Measurements from ENCODE around the gene SLC7A10. TPM values are rescaled to one million over a fixed set of nuclear protein-coding genes. Genes with fewer than 3 reads are reported as not detected.

Gene SLC7A10
- total RNA-seq, 1 experiment from 2014 or later, result not detected

DNA sequence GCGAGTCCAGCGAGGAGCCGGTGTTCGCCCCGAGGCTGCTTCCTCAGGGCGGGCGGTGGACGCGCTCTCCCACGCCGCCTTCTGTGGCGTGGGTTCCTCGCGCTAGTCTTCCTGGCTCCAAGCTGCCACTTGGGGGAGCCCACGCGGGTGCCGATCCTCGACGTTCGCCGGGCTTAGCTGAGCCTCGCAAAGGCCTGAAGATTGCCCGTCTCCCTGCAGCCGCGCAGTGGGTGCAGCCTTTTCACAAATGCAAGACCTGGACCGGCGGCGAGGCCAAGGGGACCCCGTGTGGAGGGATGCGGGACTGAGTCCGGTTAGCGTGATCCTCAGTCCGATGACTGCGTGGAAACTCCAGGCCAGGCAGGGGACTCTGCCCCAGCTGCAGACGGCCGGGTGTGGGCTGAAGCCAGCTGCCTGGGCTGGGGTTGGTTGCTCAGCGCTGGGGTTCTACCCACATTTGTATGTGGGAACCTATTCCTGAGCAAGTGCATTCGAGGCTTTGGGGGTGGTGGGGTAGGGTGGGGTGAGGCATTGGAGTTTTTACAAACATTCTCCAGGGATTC is 48.2 kb downstream of the SLC7A10 start:
- no peak for DNase-seq (ENCODE audit: low read depth)

DNA sequence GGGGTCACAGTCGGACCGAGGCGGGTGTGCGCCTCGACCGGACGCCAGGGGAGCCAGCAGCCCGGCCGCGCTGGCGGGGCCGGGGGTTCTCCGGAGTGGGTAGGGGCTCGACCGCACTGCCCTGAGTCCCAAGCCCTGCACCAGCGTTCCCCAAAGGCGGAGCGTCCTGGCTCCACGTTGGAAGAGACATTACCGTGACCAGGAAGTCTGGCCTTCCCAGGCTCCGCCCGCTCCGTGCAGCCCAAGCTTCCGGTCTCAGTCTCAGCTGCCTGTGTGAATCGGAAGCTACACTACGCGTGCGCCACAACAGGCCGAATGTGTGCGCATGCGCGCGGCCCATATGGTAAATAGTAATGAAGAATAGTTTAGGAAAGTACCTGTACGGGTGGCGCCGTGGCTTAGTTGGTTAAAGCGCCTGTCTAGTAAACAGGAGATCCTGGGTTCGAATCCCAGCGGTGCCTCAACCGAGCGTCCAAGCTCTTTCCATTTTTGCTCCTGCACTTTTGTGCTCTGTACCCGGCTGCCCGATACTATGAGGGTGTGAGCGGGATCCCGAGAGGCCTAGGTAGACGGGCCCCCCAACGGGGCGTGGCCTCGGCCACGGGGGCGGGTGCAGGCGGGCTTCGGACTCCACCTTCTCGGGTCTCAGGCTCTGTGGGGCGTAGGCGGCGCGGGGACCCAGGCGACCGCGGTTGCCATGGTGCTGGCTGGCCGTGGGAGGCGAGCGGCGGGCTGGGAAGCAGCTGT is 48.8 kb downstream of the SLC7A10 start:
- DNase-seq (ENCODE audit: low read depth), result peak; percentile 98

DNA sequence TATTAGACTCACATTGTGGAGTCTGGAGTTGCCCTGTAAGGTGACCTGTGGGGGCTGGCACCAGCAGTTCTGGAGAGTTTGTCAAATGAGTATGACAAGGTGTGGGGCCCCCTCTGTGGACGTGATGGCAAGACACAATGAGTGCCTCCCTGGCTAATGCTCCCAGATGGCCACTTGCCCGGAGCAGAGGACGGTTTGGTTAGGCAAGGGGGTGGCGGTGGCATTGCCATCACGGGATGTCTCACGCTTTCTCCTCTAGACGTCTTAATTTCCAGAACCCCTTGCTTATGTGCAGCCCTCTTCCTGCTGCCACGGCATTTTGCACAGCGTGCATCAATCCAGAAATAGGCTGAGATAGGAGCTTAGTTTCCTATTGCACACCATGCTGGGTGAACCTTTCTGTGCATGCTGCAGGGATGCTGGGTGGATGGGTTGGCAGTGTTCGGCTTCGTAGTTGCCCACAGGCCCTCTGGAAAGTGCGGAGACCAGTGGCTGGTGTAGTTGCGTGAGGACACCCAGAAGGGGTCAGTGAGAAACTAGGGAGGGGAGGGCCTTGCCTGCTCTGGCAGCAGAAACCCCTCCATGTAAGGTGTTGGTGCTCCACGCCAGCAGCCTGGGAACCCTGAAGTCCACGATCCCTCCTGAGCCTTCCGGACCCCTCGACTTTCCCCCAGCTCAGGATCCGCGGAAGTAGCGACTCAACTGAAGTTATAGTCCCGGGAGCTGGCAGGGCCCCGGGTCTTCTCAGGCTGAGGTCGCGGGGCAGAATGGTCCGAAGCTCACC is 49.6 kb downstream of the SLC7A10 start:
- DNase-seq (ENCODE audit: low read depth), result peak; percentile 39

DNA sequence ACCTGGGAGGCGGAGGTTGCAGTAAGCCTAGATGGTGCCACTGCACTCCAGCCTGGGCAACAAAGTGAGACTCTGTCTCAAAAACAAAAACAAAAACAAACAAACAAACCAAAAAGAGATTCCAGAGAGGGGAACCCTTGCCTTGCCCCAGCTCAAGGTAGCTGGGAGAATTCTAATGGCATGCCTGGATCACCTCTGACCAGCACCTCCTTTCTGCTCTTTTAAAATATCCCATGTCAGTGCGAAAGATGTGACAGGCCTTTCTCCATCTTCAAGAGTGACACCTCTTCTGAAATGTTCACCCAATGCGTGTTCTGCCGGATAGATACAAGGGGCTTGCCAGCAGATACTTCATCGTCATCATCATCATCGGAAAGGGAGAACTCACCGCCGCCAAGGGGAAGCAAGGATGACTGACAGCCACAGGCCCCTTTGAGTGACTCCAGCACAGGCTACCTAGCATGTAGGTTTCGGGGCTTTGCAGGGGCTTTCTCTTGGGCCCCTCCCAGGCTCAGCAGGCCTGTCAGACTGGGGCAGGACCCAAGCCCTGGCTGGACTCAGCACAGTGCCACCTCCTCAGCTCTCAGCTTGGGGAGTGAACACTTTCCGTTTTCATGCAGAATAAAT is 50.4 kb downstream of the SLC7A10 start:
- DNase-seq (ENCODE audit: low read depth), result no peak

DNA sequence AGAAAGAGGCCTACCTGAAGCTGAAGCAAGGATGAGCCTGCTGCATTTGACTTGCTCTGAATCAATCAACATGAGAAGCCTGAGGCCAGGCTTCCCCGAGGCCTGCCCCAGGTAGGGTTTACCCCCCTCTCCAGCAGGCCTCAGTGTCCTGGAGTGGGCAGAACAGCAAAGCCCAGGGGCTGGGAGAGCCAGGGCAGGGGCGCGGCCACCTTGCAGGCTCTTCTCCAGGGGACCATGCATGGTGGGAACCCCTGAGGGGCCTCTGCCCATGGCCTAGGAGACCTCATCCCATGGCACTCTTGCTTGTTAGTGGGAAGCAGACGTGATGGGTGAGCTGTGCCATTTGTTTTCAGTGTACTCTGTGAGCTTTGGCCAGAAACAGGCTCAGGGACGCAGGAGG is 51.5 kb downstream of the SLC7A10 start:
- no peak for DNase-seq (ENCODE audit: low read depth)

DNA sequence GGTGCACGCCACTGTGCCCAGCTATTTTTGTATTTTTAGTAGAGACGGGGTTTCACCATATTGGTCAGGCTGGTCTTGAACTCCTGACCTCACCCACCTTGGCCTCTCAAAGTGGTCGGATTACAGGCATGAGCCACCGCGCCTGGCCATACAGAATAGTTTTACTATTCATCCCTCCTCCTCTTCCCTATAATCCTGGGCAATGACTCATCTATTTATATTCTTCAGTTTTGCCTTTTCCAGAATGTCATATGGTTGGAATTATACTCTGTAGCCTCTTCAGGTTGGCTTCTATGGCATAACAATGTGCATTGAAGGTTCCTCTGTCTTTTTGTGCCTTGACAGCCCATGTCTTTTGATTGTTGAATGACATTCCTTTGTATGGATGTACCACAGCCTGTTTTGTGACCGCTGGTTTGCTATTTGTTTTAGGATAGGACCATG is 53.7 kb downstream of the SLC7A10 start:
- DNase-seq (ENCODE audit: low read depth), result peak; percentile 77

DNA sequence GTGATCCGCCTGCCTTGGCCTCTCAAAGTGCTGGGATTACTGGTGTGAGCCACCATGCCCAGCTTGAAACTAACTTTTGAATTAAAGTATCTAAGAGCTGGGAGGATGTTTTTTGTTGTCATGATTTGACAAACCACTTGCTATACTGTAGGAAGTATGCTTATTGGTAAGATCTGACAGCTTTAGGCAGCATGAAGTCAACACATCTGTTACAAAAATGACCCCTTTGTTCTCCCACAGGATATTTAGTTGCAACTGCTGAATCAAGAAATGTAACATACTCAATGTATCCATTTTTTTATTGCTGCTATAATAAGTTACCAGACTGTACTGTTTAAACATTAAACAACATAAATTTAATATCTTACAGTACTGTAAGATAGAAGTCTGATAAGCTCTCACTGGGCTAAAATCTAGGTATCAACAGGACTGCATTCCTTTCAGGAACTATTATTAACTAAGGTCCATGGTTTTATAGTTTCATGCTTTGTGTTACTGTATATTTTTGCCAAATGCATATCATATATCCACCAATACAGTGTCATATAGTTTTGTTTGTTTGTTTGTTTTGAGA is 54.3 kb downstream of the SLC7A10 start:
- DNase-seq (ENCODE audit: low read depth), result no peak

DNA sequence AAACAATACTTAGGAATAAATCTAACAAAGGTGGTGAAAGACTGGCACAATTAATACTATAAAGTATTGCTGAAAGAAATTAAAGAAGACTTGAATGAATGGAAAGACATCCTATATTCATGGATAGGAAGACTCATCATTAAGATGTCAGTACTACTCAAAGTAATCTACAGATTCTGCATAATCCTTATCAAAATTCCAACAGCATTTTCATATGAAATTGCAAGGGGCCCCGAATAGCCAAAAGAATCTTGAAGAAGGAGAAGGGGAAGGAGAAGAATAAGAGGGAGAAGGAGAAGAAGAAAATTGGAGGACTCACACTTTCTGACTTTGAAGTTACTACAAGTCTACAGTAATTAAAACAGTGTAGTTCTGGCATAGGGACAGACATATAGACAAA is 57.1 kb downstream of the SLC7A10 start:
- DNase-seq (ENCODE audit: low read depth), result no peak

DNA sequence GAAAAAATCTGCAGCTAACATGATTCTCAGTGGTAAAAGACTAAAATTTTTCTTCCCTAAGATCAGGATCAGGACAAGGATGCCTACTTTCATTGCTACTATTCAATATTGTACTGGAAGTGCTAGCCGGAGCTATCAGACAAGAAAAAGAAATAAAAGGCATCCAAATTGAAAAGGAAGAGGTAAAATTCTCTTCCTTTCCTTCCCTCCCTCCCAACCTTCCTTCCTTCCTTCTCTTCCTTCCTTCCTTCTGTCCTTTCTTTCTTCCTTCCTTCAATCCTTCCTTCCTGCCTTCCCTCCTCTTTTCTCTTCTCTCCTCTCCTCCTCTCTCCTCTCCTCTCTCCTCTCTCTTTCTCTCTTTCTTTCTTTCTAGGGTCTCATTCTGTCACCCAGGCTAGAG is 58.2 kb downstream of the SLC7A10 start:
- DNase-seq (ENCODE audit: low read depth), result no peak

DNA sequence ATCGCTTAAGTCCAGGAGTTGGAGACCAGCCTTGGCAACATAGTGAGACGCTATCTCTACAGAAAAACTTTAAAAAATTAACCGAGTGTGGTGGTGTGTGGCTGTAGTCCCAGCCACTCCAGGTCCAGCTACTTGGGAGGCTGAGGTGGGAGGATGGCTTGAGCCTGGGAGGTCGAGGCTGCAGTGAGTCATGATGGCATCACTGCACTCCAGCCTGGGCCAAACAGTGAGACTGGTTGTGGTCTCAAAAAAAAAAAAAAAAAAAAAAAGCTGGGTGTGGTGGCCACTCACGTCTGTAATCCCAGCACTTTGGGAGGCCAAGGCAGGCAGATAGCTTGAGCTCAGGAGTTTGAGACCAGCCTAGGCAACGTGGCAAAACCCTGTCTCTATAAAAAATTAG is 59.6 kb downstream of the SLC7A10 start:
- DNase-seq (ENCODE audit: low read depth), result peak; percentile 31

DNA sequence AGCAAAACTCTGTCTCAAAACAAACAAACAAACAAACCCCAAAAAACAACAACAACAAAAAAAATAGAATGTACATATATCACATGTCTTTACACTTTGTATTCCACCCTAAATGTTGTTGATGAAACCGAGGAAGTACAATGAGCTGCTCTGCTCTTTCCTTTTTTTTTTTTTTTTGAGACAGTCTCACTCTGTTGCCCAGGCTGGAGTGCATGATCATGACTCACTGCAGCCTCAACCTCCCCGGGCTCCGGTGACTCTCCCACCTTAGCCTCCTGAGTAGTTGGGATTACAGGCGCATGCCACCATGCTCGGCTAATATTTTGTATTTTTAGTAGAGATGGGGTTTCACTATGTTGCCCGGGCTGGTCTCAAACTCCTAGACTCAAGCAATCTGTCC is 62.2 kb downstream of the SLC7A10 start:
- DNase-seq (ENCODE audit: low read depth), result no peak

DNA sequence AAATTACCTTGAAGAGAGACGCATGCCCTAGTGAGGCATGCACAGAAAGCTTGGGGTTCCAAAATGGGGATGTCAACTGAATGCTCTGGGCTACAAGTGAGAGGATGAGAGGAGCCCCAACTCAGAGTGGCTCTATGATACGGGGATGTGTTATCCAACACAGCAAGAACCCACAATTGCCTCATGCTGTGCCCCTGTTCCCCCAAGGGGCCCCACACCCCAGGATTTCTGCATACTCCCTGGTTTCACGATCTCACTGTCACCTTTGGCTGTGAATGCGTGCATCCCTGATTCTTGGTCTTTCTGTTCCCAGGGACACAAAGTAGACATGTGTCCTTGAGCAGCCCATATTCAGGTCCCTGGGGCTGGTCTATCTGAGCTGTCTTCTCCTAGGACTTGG is 64.4 kb downstream of the SLC7A10 start:
- no peak for DNase-seq (ENCODE audit: low read depth)

DNA sequence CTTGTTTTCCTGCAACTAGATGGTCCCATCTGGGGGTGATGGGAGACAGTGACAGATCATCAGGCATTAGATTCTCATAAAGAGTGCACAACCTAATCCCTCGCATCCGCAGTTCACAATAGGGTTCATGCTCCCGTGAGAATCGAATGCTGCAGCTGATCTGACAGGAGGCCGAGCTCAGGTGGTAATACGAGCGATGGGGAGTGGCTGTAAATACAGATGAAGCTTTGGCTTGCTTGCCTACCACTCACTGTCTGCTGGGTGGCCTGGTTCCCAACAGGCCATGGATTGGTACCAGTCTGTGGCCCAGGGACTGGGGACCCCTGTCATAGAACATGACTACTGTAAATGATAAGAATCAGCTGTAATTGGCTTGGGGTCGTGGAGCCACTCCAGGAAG is 65.8 kb downstream of the SLC7A10 start:
- no peak for DNase-seq (ENCODE audit: low read depth)

DNA sequence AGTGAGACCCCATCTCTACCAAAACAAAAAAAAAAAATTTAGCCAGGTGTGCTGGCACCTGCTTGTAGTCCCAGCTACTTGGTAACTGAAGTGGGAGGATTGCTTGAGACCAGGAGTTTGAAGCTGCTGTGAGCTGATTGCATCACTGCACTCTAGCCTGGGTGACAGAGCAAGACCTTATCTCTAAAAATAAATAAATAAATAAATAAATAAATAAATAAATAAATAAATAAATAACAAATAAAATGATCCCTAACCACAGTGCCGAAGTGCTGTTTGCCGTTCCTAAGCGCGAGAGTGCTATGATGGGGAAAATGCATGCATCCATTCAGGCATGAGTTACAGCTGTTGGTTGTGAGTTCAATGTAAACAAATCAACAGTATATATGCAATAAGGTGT is 66.5 kb downstream of the SLC7A10 start:
- DNase-seq (ENCODE audit: low read depth), result no peak

Other genes starting within 250 kb of the SLC7A10 start
- 7.3 and 10.0 TPM in 2 replicates for gene RHPN2, start 161.0 kb downstream of the SLC7A10 start, total RNA-seq (2014; rRNA removed; shearing (Covaris generic))
- gene GPATCH1, start 144.7 kb downstream of the SLC7A10 start, total RNA-seq (2014; rRNA removed; shearing (Covaris generic)), result 5.3 and 5.8 TPM in 2 replicates
- gene WDR88, start 93.7 kb downstream of the SLC7A10 start, total RNA-seq (2014; rRNA removed; shearing (Covaris generic)), result not detected in 2 replicates
- gene LRP3, start 31.5 kb downstream of the SLC7A10 start, total RNA-seq (2014; rRNA removed; shearing (Covaris generic)), result 0.68 and 0.72 TPM in 2 replicates
- under 0.01 TPM in 1 of 2 replicates, not detected in the other for gene CEBPA, start 76.7 kb upstream of the SLC7A10 start, total RNA-seq (2014; rRNA removed; shearing (Covaris generic))
- gene CEBPG, start 147.9 kb upstream of the SLC7A10 start, total RNA-seq (2014; rRNA removed; shearing (Covaris generic)), result 15.0 and 15.6 TPM in 2 replicates